Right atrium auricular region (tissue), 2 donors: ENCODE results near the gene PHF11. TPM values are rescaled to one million over a fixed set of nuclear protein-coding genes. Genes with fewer than 3 reads are reported as not detected.

Experiments
- DNase-seq: peaks from one replicate; pipeline ENCODE4 v3.0.0-alpha.2; 2019; ENCODE audit warnings: low spot score
- H3K27ac ChIP-seq, 2 donors: fragments of 200-600 bp; sonication (generic); 1 replicate in 1 of 2; 2 replicates in 1 of 2; pipeline ENCODE4 v1.5.1; 2016 to 2019
- H3K27me3 ChIP-seq, 2 donors: fragments of 200-600 bp; sonication (generic); one replicate each; pipeline versions ENCODE4 v1.5.1 to v1.6.0; 2017 to 2019
- H3K36me3 ChIP-seq: fragments of 200-600 bp; sonication (generic); one replicate; pipeline ENCODE4 v1.5.1; 2016
- H3K4me1 ChIP-seq, 2 donors: fragments of 200-600 bp; sonication (generic); one replicate each; pipeline versions ENCODE4 v1.5.1 to v1.6.0; 2017 to 2019
- H3K4me3 ChIP-seq, 2 donors: fragments of 200-600 bp; sonication (generic); 1 replicate in 1 of 2; 2 replicates in 1 of 2; pipeline ENCODE4 v1.5.1; 2017 to 2019; ENCODE audit warnings: mild to moderate bottlenecking in 1 of 2, moderate library complexity in 1 of 2
- H3K9me3 ChIP-seq, 2 donors: fragments of 200-600 bp; sonication (generic); one replicate each; pipeline ENCODE4 v1.5.1; 2019
- total RNA-seq, 2 donors: library from RNA; depleted of rRNA; stranded (reverse); fragments of >200 nt; gene quantifications; one replicate each; pipeline ENCODE4 v1.1.0, GENCODE V29; 2016
- TF ChIP-seq, protein P1 (sequence below), 2 donors: fragments of 200-600 bp; sonication (generic); IDR thresholded peaks; one replicate each; pipeline ENCODE4 v1.5.1; 2019; ENCODE audit warnings: antibody characterized with exemption in 2 of 2

The PHF11 gene
- total RNA-seq, 2 donors from 2014 or later: 14.8 to 22.3 TPM

DNA sequence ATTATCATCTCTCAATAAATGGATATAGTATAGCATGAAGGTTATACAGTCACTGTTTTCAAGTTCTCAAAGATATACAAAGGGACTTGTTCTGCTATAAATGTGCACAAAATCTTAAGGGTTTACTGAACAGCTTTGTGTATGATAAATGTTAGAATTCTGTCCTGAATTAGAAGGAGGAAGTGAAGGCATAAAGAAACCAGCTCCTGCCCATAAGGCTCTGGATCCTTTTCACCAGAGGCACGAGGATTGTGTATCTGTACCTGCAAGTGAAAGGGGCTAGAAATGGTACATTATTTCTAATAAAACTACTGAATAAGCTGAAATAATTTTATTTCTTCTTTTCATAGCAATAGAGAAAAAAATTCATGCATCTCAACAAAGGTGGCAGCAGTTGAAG is 32.4 kb downstream of the PHF11 start:
- no peak for DNase-seq
- Histone ChIP-seq H3K9me3 (no peaks in the 10 kb centered on the region), H3K27me3 (no peaks in the 10 kb centered on the region), H3K36me3 (no peaks in the 10 kb centered on the region), H3K4me3 (no peak overlapping the region), H3K4me1 (peaks cover 0 to 9% of the 10 kb centered on the region in 2 donors), H3K27ac (no peak overlapping the region)
- TF ChIP-seq, protein P1, sequence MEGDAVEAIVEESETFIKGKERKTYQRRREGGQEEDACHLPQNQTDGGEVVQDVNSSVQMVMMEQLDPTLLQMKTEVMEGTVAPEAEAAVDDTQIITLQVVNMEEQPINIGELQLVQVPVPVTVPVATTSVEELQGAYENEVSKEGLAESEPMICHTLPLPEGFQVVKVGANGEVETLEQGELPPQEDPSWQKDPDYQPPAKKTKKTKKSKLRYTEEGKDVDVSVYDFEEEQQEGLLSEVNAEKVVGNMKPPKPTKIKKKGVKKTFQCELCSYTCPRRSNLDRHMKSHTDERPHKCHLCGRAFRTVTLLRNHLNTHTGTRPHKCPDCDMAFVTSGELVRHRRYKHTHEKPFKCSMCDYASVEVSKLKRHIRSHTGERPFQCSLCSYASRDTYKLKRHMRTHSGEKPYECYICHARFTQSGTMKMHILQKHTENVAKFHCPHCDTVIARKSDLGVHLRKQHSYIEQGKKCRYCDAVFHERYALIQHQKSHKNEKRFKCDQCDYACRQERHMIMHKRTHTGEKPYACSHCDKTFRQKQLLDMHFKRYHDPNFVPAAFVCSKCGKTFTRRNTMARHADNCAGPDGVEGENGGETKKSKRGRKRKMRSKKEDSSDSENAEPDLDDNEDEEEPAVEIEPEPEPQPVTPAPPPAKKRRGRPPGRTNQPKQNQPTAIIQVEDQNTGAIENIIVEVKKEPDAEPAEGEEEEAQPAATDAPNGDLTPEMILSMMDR (IDR thresholded peaks at IDR 0.05): no peak

DNA sequence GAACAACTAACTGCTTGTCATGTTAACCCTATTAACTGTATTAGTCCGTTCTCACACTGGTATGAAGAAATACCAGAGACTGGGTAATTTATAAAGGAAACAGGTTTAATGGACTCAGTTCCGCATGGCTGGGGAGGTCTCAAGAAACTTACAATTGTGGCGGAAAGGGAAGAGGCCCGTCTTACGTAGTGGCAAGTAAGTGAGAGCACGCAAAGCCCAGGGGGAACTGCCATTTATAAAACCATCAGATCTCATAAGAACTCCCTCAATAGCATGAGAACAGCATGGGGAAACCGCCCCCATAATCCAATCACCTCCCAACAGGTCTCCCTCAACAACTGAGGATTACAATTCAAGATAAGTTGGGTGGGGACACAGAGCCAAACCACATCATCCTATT is 34.7 kb downstream of the PHF11 start:
- no peaks in the 10 kb centered on the region for H3K9me3 ChIP-seq
- no peaks in the 10 kb centered on the region for H3K36me3 ChIP-seq
- no peaks in the 10 kb centered on the region for H3K27me3 ChIP-seq
- no peak overlapping the region for H3K4me3 ChIP-seq
- TF ChIP-seq, protein P1 (IDR thresholded peaks at IDR 0.05): no peak
- peaks cover 0 to 15% of the 10 kb centered on the region in 2 donors for H3K4me1 ChIP-seq
- DNase-seq: no peak
- no peak overlapping the region for H3K27ac ChIP-seq

DNA sequence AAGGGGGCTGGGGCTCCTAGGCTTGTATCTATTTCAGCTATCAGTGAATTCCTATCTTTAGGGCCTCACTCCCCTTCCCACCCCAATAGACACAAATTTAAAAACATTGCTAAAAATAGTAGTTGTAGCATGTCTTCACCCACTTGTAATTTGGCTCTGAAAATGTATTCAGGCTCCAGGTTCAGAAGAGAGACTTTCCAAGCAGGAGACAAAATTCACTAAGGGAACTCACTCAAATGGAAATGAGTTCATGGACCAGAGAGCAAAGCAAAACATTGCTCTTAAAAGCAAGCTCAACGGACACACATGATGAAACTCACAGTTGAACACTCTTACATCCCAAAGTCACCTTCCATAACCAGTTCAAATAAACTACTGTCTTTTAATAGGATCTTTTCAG is 36.8 kb downstream of the PHF11 start:
- H3K4me1 ChIP-seq: peaks cover 0 to 15% of the 10 kb centered on the region in 2 donors
- DNase-seq: no peak
- peaks cover under 1% of the 10 kb centered on the region for H3K36me3 ChIP-seq
- H3K9me3 ChIP-seq: no peaks in the 10 kb centered on the region
- no peak overlapping the region for H3K4me3 ChIP-seq
- no peaks in the 10 kb centered on the region for H3K27me3 ChIP-seq
- H3K27ac ChIP-seq: peak overlapping the region in 1 of 2 donors; percentile 57
- TF ChIP-seq, protein P1 (IDR thresholded peaks at IDR 0.05): no peak

DNA sequence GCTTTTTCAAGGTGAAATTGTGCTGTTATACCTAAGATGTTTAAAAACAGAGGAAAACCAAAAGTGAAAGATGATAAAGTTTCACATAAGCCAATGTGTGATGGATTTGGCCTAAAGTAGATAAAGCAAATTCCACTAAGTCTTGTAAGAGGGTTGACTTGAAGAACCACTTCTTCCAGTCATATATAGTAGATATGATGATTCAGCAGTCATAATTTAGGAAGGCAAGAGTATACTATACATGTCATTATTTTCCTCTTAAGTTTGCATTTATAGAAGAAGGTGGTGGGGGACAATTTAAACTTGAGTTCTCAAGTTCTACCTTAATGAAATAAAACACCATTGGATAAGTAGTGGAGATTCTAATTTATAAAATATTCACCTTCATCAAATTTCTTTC is 37.3 kb downstream of the PHF11 start:
- H3K27ac ChIP-seq: peak overlapping the region in 1 of 2 donors; percentile 57
- no peak for DNase-seq
- no peak overlapping the region for H3K4me3 ChIP-seq
- H3K4me1 ChIP-seq: peaks cover 0 to 15% of the 10 kb centered on the region in 2 donors
- TF ChIP-seq, protein P1 (IDR thresholded peaks at IDR 0.05): no peak
- peaks cover 5% of the 10 kb centered on the region for H3K36me3 ChIP-seq
- no peaks in the 10 kb centered on the region for H3K9me3 ChIP-seq
- H3K27me3 ChIP-seq: no peaks in the 10 kb centered on the region

DNA sequence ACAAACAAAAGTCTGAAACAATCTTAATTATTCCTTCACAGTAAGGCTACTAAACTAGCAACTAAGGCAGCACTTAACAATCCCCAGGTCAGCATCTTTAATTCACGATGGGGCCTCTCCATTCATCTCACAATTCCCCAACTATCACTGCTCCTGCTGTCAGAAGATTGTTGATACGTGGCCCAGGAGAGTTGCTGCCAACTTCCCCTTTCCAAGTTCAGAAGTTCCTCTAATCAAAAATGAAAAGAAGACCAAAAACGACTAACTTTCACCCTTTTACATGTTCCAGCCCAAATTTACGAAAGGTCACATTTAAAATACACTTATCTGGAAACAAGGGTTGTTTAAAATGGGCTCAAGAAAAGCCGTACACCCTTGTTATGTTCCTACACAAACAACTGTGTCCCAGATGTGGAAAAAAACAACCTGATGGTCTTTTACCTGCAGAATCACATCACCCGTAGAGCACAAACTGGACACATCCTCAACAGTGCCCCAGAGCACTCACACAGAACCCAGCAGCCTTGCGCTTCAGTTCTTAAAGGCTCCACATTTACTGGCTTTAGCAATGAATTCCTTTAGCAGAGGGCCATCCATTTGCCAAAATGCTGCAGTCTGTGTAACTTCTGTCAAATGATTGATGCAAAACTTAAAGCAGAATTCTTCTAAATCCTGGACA is 38.0 kb downstream of the PHF11 start:
- no peak for DNase-seq
- Histone ChIP-seq H3K4me1 (peaks cover 0 to 15% of the 10 kb centered on the region in 2 donors), H3K9me3 (no peaks in the 10 kb centered on the region), H3K36me3 (peaks cover 8% of the 10 kb centered on the region), H3K4me3 (no peak overlapping the region), H3K27me3 (no peaks in the 10 kb centered on the region), H3K27ac (no peak overlapping the region)
- TF ChIP-seq, protein P1 (IDR thresholded peaks at IDR 0.05): no peak
